HL-60 (cell line): ENCODE data around the gene CORO2A. TPM values are rescaled to one million over a fixed set of nuclear protein-coding genes. Genes with fewer than 3 reads are reported as not detected.

Source experiments
- DNase-seq, 2 experiments: peaks; one replicate each; pipeline ENCODE4 v3.0.0-alpha.2; 2010 to 2020; ENCODE audit warnings: low read depth in 1 of 2, low spot score in 1 of 2
- H3K27ac ChIP-seq: fragments of 250-450 bp; sonication (Bioruptor Pico); replicated peaks from 2 replicates; pipeline ENCODE4 v1.5.1; 2020; ENCODE audit warnings: mild to moderate bottlenecking, moderate library complexity
- H3K27me3 ChIP-seq: fragments of 250-450 bp; sonication (Bioruptor Pico); 2 replicates; pipeline ENCODE4 v1.5.1; 2021; ENCODE audit warnings: mild to moderate bottlenecking, moderate library complexity; ENCODE audit not compliant: insufficient read depth, poor library complexity, severe bottlenecking
- H3K4me3 ChIP-seq: replicated peaks from 2 replicates; pipeline ENCODE4 v1.5.1; 2011; ENCODE audit warnings: mild to moderate bottlenecking, control low read depth, low read length; ENCODE audit not compliant: insufficient read depth
- GABPA ChIP-seq: IDR thresholded peaks from 2 replicates; pipeline ENCODE4 v1.6.1; 2012; ENCODE audit warnings: low read depth
- POLR2AphosphoS5 ChIP-seq: IDR thresholded peaks from 2 replicates; pipeline ENCODE4 v1.6.1; 2012; ENCODE audit warnings: low read depth
- REST ChIP-seq: IDR thresholded peaks from 2 replicates; pipeline ENCODE4 v1.6.1; 2012; ENCODE audit warnings: low read depth; ENCODE audit not compliant: insufficient replicate concordance
- SPI1 ChIP-seq: IDR thresholded peaks from 2 replicates; pipeline ENCODE4 v1.6.1; 2012; ENCODE audit warnings: low read depth, mild to moderate bottlenecking, borderline replicate concordance
- microRNA-seq: library from miRNA; unstranded; fragments of <30 nt; microRNA quantifications from one replicate; pipeline ENCODE4, GENCODE V29; 2018
- TF ChIP-seq, protein P1 (sequence below): IDR thresholded peaks from one replicate; pipeline ENCODE4 v1.5.1; 2011; ENCODE audit warnings: low read length, control low read depth, inconsistent platforms; ENCODE audit not compliant: insufficient read depth

Gene CORO2A

DNA sequence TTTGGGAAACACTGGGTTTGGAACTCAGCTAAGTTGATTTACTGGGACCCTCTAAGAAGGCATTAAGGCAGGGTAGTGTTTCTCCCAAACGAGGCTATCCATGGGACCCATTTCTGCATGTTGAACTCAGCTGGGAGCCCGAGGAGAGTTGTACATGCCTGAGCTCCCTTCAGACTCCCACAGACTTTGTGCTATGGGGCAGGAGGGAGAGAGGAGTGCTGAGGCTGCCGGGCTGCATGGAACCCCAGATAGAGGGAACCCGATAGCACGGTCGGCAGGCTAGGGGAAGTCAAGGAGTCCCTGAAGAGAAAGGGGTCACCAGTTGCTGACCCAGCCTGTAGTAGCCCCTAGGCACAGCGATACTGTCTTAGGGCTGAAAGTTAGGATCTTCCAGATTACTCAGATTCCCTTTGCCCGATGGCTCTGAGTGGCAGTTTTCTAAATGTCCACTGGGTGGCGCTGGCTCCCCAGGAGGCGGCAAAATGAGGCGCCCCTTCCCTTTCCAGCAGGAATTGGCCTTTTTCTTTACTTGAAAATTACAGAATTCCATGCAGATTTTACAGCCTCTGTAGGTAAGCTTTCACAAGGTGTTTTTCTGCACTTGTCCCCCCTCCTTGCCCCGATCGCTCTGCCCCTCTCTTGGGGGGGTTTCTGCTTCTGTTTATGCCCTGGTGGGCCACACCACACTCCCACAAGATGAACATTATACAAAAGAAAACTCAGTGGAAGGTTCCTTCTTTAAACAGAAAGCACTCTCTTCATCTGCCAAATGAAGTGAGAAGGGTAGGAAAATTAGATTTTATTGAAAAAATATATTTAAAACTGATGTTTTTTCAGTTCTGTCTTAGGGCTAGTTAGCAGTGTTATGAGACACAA is 118.1 kb downstream of the CORO2A start:
- peak in 1 of 2 experiments; percentile 56 for DNase-seq
- Histone ChIP-seq H3K4me3 (no peak overlapping the region), H3K27ac (no peak overlapping the region), H3K27me3 (no peaks in the 10 kb centered on the region)
- TF ChIP-seq, protein P1, sequence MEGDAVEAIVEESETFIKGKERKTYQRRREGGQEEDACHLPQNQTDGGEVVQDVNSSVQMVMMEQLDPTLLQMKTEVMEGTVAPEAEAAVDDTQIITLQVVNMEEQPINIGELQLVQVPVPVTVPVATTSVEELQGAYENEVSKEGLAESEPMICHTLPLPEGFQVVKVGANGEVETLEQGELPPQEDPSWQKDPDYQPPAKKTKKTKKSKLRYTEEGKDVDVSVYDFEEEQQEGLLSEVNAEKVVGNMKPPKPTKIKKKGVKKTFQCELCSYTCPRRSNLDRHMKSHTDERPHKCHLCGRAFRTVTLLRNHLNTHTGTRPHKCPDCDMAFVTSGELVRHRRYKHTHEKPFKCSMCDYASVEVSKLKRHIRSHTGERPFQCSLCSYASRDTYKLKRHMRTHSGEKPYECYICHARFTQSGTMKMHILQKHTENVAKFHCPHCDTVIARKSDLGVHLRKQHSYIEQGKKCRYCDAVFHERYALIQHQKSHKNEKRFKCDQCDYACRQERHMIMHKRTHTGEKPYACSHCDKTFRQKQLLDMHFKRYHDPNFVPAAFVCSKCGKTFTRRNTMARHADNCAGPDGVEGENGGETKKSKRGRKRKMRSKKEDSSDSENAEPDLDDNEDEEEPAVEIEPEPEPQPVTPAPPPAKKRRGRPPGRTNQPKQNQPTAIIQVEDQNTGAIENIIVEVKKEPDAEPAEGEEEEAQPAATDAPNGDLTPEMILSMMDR, result peak; percentile 88
- TF ChIP-seq REST, result no peak

DNA sequence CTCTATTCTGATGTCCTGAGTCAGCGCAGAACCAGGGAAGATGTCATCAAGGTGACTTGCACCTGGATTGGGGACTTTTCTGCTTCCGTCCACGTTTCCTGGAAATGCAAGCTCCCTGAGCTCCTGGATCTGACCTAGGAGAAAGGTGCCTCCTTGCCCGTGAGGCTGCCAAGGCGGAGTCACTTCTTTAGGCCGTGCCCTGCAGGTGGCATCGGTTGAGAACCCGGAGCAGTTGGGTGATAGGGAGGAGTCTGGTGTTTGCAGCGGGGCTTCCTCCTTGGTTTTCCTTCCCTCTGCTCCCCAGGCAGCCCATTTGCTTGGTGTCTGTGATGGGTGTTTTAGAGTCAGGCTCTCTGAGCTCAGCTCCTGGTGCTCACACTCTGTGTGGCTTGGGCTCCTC is 120.7 kb downstream of the CORO2A start:
- no peak overlapping the region for H3K4me3 ChIP-seq
- peak in 1 of 2 experiments; percentile 71 for DNase-seq

More for the DNA sequence above, 120.7 kb downstream of the CORO2A start:
- H3K27ac ChIP-seq, result peak overlapping the region; percentile 36
- TF ChIP-seq REST, result no peak
- TF ChIP-seq, protein P1, result no peak
- no peak for TF ChIP-seq POLR2AphosphoS5
- no peak for TF ChIP-seq GABPA
- no peak for TF ChIP-seq SPI1
- no peaks in the 10 kb centered on the region for H3K27me3 ChIP-seq

Small RNAs within 50 kb of the gene (microRNA-seq; reads per million reads assigned to microRNA genes)
- not detected for gene MIR6854
